ENCODE results near the gene PAN2.
"Not testable (repeated sequence)": the region's sequence is repeated elsewhere in the genome, so short reads cannot be mapped to it uniquely, and the experiment has no call there.

PAN2 gene

GRCh38 chr12:56278905-56279304, 54.9 kb downstream of the PAN2 start:
- Histone ChIP-seq H3K4ac (ENCODE audit: low read depth in 1 of 2, low read length in 2 of 2) (no peak overlapping the region), H3K36me3 (ENCODE audit: control insufficient read depth in 1 of 2, insufficient read depth in 2 of 2, low read depth in 1 of 2, low read length in 2 of 2) (peaks cover 68 to 89% of the 10 kb centered on the region in 2 experiments), H2AFZ (ENCODE audit: low read depth, low read length) (no peak overlapping the region), H3K9ac (ENCODE audit: low read length) (no peak overlapping the region), H3K27me3 (ENCODE audit: control insufficient read depth in 1 of 2, insufficient read depth in 1 of 2, low read length in 2 of 2) (no peaks in the 10 kb centered on the region), H2BK15ac (ENCODE audit: low read depth, poor library complexity, severe bottlenecking) (no peak overlapping the region), H4K91ac (ENCODE audit: low read length) (no peak overlapping the region), H4K8ac (ENCODE audit: low read length) (no peak overlapping the region), H3K79me1 (replicated peaks; ENCODE audit: low read length, poor library complexity, severe bottlenecking) (peaks cover 14% of the 10 kb centered on the region), H2BK12ac (ENCODE audit: low read length in 2 of 2) (no peak overlapping the region), H3K23ac (ENCODE audit: low read length in 2 of 2) (no peak overlapping the region), H3K18ac (ENCODE audit: low read depth in 1 of 2, low read length in 2 of 2) (no peak overlapping the region), H3K14ac (ENCODE audit: low read length in 2 of 2) (no peak overlapping the region), H3K27ac (ENCODE audit: low read length, poor library complexity, severe bottlenecking) (no peak overlapping the region), H3K9me3 (ENCODE audit: control insufficient read depth, low read length) (no peaks in the 10 kb centered on the region), H2BK120ac (ENCODE audit: low read depth, low read length) (no peak overlapping the region), H3K4me1 (ENCODE audit: control insufficient read depth, insufficient read depth, low read depth, low read length) (no peaks in the 10 kb centered on the region), H2BK5ac (ENCODE audit: low read depth, low read length, poor library complexity, severe bottlenecking) (no peak overlapping the region), H3K4me3 (ENCODE audit: insufficient read depth in 1 of 2, low read depth in 1 of 2, low read length in 2 of 2) (no peak overlapping the region), H3K4me2 (ENCODE audit: low read length, poor library complexity, severe bottlenecking) (no peak overlapping the region), H2AK5ac (ENCODE audit: low read length, severe bottlenecking) (no peak overlapping the region)
- DNase-seq: no peak
- 98% methylated on average over 3 of the region's 3 CpGs for WGBS

GRCh38 chr12:56274299-56274698, 59.5 kb downstream of the PAN2 start:
- Histone ChIP-seq H3K4me3 (ENCODE audit: insufficient read depth in 1 of 2, low read depth in 1 of 2, low read length in 2 of 2) (no peak overlapping the region), H3K9ac (ENCODE audit: low read length) (no peak overlapping the region), H2AFZ (ENCODE audit: low read depth, low read length) (no peak overlapping the region), H3K14ac (ENCODE audit: low read length in 2 of 2) (no peak overlapping the region), H3K36me3 (ENCODE audit: control insufficient read depth in 1 of 2, insufficient read depth in 2 of 2, low read depth in 1 of 2, low read length in 2 of 2) (peaks cover 55 to 91% of the 10 kb centered on the region in 2 experiments), H3K4ac (ENCODE audit: low read depth in 1 of 2, low read length in 2 of 2) (no peak overlapping the region), H3K27ac (ENCODE audit: low read length, poor library complexity, severe bottlenecking) (no peak overlapping the region), H3K23ac (ENCODE audit: low read length in 2 of 2) (no peak overlapping the region), H3K4me1 (ENCODE audit: control insufficient read depth, insufficient read depth, low read depth, low read length) (no peaks in the 10 kb centered on the region), H4K91ac (ENCODE audit: low read length) (no peak overlapping the region), H2BK5ac (ENCODE audit: low read depth, low read length, poor library complexity, severe bottlenecking) (no peak overlapping the region), H3K9me3 (ENCODE audit: control insufficient read depth, low read length) (no peaks in the 10 kb centered on the region), H2BK12ac (ENCODE audit: low read length in 2 of 2) (no peak overlapping the region), H3K79me1 (replicated peaks; ENCODE audit: low read length, poor library complexity, severe bottlenecking) (peaks cover 9% of the 10 kb centered on the region), H2BK15ac (ENCODE audit: low read depth, poor library complexity, severe bottlenecking) (no peak overlapping the region), H3K27me3 (ENCODE audit: control insufficient read depth in 1 of 2, insufficient read depth in 1 of 2, low read length in 2 of 2) (no peaks in the 10 kb centered on the region), H3K18ac (ENCODE audit: low read depth in 1 of 2, low read length in 2 of 2) (no peak overlapping the region), H3K4me2 (ENCODE audit: low read length, poor library complexity, severe bottlenecking) (no peak overlapping the region), H2BK120ac (ENCODE audit: low read depth, low read length) (no peak overlapping the region), H4K8ac (ENCODE audit: low read length) (no peak overlapping the region), H2AK5ac (ENCODE audit: low read length, severe bottlenecking) (no peak overlapping the region)
- no peak for DNase-seq
- 80% methylated on average over 2 of the region's 2 CpGs for WGBS

GRCh38 chr12:56272468-56272867, 61.3 kb downstream of the PAN2 start:
- H3K4ac ChIP-seq (ENCODE audit: low read depth in 1 of 2, low read length in 2 of 2); H3K79me1 ChIP-seq (replicated peaks; ENCODE audit: low read length, poor library complexity, severe bottlenecking); H2AFZ ChIP-seq (ENCODE audit: low read depth, low read length); H3K9me3 ChIP-seq (ENCODE audit: control insufficient read depth, low read length); DNase-seq; H2BK120ac ChIP-seq (ENCODE audit: low read depth, low read length); H3K27ac ChIP-seq (ENCODE audit: low read length, poor library complexity, severe bottlenecking); H3K14ac ChIP-seq (ENCODE audit: low read length in 2 of 2); H3K18ac ChIP-seq (ENCODE audit: low read depth in 1 of 2, low read length in 2 of 2); H3K23ac ChIP-seq (ENCODE audit: low read length in 2 of 2); H2BK12ac ChIP-seq (ENCODE audit: low read length in 2 of 2); H3K9ac ChIP-seq (ENCODE audit: low read length); H3K4me1 ChIP-seq (ENCODE audit: control insufficient read depth, insufficient read depth, low read depth, low read length); H2BK15ac ChIP-seq (ENCODE audit: low read depth, poor library complexity, severe bottlenecking); H3K4me2 ChIP-seq (ENCODE audit: low read length, poor library complexity, severe bottlenecking); H4K8ac ChIP-seq (ENCODE audit: low read length); H4K91ac ChIP-seq (ENCODE audit: low read length); H2AK5ac ChIP-seq (ENCODE audit: low read length, severe bottlenecking); H3K4me3 ChIP-seq (ENCODE audit: insufficient read depth in 1 of 2, low read depth in 1 of 2, low read length in 2 of 2); H3K27me3 ChIP-seq (ENCODE audit: control insufficient read depth in 1 of 2, insufficient read depth in 1 of 2, low read length in 2 of 2); H2BK5ac ChIP-seq (ENCODE audit: low read depth, low read length, poor library complexity, severe bottlenecking): not testable (repeated sequence)
- peaks cover 41 to 81% of the 10 kb centered on the region in 2 experiments for H3K36me3 ChIP-seq (ENCODE audit: control insufficient read depth in 1 of 2, insufficient read depth in 2 of 2, low read depth in 1 of 2, low read length in 2 of 2)
- WGBS: 100% methylated on average over 1 of the region's 2 CpGs

GRCh38 chr12:56271031-56271430, 62.8 kb downstream of the PAN2 start:
- peaks cover 5% of the 10 kb centered on the region for H3K4me1 ChIP-seq (ENCODE audit: control insufficient read depth, insufficient read depth, low read depth, low read length)
- no peak overlapping the region for H2AK5ac ChIP-seq (ENCODE audit: low read length, severe bottlenecking)
- no peaks in the 10 kb centered on the region for H3K27me3 ChIP-seq (ENCODE audit: control insufficient read depth in 1 of 2, insufficient read depth in 1 of 2, low read length in 2 of 2)
- no peak overlapping the region for H4K91ac ChIP-seq (ENCODE audit: low read length)
- no peak overlapping the region for H3K27ac ChIP-seq (ENCODE audit: low read length, poor library complexity, severe bottlenecking)
- H3K9ac ChIP-seq (ENCODE audit: low read length): no peak overlapping the region
- no peaks in the 10 kb centered on the region for H3K9me3 ChIP-seq (ENCODE audit: control insufficient read depth, low read length)
- H4K8ac ChIP-seq (ENCODE audit: low read length): no peak overlapping the region
- no peak overlapping the region for H3K4me3 ChIP-seq (ENCODE audit: insufficient read depth in 1 of 2, low read depth in 1 of 2, low read length in 2 of 2)
- no peak overlapping the region for H3K4me2 ChIP-seq (ENCODE audit: low read length, poor library complexity, severe bottlenecking)
- H3K79me1 ChIP-seq (replicated peaks; ENCODE audit: low read length, poor library complexity, severe bottlenecking): peaks cover 6% of the 10 kb centered on the region
- no peak overlapping the region for H2BK120ac ChIP-seq (ENCODE audit: low read depth, low read length)
- WGBS: 29% methylated on average over 1 of the region's 1 CpG
- no peak overlapping the region for H2BK5ac ChIP-seq (ENCODE audit: low read depth, low read length, poor library complexity, severe bottlenecking)
- no peak overlapping the region for H3K18ac ChIP-seq (ENCODE audit: low read depth in 1 of 2, low read length in 2 of 2)
- H3K36me3 ChIP-seq (ENCODE audit: control insufficient read depth in 1 of 2, insufficient read depth in 2 of 2, low read depth in 1 of 2, low read length in 2 of 2): peaks cover 37 to 72% of the 10 kb centered on the region in 2 experiments
- H3K23ac ChIP-seq (ENCODE audit: low read length in 2 of 2): no peak overlapping the region
- H3K14ac ChIP-seq (ENCODE audit: low read length in 2 of 2): no peak overlapping the region
- peak; percentile 58 for DNase-seq
- no peak overlapping the region for H2BK15ac ChIP-seq (ENCODE audit: low read depth, poor library complexity, severe bottlenecking)
- H2AFZ ChIP-seq (ENCODE audit: low read depth, low read length): no peak overlapping the region
- no peak overlapping the region for H3K4ac ChIP-seq (ENCODE audit: low read depth in 1 of 2, low read length in 2 of 2)
- no peak overlapping the region for H2BK12ac ChIP-seq (ENCODE audit: low read length in 2 of 2)
